ENCODE results near the gene STX8.

DNA sequence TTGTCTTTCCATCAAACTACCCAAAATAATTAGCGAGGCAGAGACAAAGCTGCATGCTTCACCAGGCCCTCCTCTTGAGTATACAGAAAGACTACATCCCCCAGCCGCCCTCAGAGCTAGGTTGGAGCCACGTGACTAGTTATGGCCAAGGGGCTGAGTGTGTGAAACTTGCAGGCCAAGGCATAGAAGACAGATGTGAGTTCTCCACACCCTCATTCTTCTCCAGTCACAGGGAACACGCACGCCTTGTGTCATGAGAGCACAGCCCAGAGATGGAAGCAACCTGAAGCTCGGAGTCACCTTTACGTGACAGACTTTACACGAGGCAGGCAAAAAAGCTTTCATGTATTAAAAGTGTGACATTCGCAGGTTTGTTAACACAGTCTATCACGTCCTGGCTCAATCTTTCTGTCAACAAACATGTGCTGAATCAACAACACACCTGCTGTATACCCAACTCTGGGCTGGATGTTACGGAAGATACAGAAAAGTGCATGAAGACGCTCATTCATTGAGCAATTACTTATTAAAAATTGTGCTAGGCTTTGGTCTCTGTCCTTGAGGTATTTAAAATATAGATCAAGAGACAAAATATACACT lies 38.3 kb downstream of the STX8 start:
- TF ChIP-seq ARNTL (CRISPR knock-in tag; IDR thresholded peaks at IDR 0.05; ENCODE audit: borderline replicate concordance, low read depth) (no peak), CSDC2 (CRISPR knock-in tag; IDR thresholded peaks at IDR 0.05) (no peak), ZFP30 (CRISPR knock-in tag; IDR thresholded peaks at IDR 0.05) (no peak)
